Activated CD4-positive, alpha-beta T cell treated with anti-CD3 and anti-CD28 coated beads, Interleukin-2, amount 10 ng/mL, durations not matched to agents 24 days and 14 days (primary cell): ENCODE measurements around the gene THSD4. TPM values are rescaled to one million over a fixed set of nuclear protein-coding genes. Genes with fewer than 3 reads are reported as not detected.

Source experiments
- DNase-seq: peaks from one replicate; pipeline ENCODE4 v3.0.0; 2022
- H3K27ac Mint-ChIP-seq: one replicate; pipeline ENCODE4 v1.8.0; 2022; ENCODE audit warnings: mild to moderate bottlenecking, mixed read lengths
- H3K27me3 Mint-ChIP-seq: one replicate; pipeline ENCODE4 v1.8.0; 2022; ENCODE audit warnings: mixed read lengths
- H3K36me3 Mint-ChIP-seq: one replicate; pipeline ENCODE4 v1.8.0; 2022; ENCODE audit warnings: low read depth, mild to moderate bottlenecking, mixed read lengths
- H3K4me1 Mint-ChIP-seq: one replicate; pipeline ENCODE4 v1.8.0; 2021; ENCODE audit warnings: mixed read lengths
- H3K4me3 Mint-ChIP-seq: one replicate; pipeline ENCODE4 v1.8.0; 2022; ENCODE audit warnings: mild to moderate bottlenecking, moderate library complexity, mixed read lengths
- H3K9me3 Mint-ChIP-seq: one replicate; pipeline ENCODE4 v1.8.0; 2021; ENCODE audit warnings: mixed read lengths
- intact Hi-C: fragments of 100-400 bp; cut with micrococcal nuclease; formaldehyde crosslinking; loops from one replicate; pipeline ENCODE4 v1.15.1; 2023
- total RNA-seq: library from RNA; stranded (reverse); gene quantifications from 2 replicates; pipeline ENCODE4 v1.2.3, GENCODE V29; 2022

THSD4 gene
- total RNA-seq, 1 donor from 2014 or later = not detected

DNA sequence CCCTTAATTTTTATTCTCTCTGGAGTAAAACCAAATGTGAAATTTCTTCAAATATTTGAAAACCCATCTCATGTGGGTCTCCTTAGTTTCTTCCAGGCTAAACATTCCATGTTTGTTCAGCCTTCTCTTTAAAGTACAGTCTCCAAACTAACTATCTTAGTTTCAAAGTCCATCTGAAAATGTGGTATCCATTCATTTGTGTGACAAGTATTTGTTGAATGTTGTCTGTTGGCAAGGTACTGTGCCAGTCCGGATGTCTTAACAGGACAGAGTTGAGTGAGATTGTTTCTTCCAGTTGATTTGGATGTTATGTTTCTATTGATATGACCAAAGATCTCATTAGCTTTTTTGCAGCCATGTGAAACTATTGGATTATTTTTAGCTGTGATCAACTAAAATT lies 347.4 kb downstream of the THSD4 start:
- H3K4me1 Mint-ChIP-seq = no peaks in the 10 kb centered on the region
- no peaks in the 10 kb centered on the region for H3K36me3 Mint-ChIP-seq
- H3K9me3 Mint-ChIP-seq = no peaks in the 10 kb centered on the region
- H3K27me3 Mint-ChIP-seq = peaks cover 6% of the 10 kb centered on the region
- H3K4me3 Mint-ChIP-seq = no peak overlapping the region
- intact Hi-C loops = no loop called here
- DNase-seq = no peak
- no peak overlapping the region for H3K27ac Mint-ChIP-seq

DNA sequence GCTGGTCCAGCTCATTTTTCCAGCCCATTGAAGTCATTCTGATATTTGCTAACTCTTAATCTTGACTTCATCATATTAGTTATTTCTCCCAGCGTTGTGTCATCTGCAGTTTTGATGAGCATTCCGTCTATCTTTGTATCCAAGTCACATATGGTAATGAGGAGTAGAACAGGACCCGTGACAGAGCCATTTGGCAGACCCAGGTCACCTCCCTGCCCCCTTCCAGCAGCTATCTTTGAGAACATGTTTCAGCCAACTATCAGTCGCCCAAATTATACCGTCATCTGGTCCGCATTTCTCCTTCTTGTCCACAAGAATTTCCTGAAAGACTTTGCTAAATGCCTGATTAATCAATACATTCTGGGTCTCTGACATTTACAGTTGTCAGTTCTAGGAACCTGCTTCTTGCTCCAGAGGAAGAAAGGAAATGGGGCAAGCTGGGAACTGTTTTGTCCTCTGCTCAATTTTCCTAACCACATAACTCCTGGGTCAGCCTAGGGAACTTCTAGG lies 347.9 kb downstream of the THSD4 start:
- H3K4me3 Mint-ChIP-seq = no peak overlapping the region
- H3K9me3 Mint-ChIP-seq = no peaks in the 10 kb centered on the region
- H3K27me3 Mint-ChIP-seq = peaks cover 6% of the 10 kb centered on the region
- no peaks in the 10 kb centered on the region for H3K4me1 Mint-ChIP-seq
- no peaks in the 10 kb centered on the region for H3K36me3 Mint-ChIP-seq
- no peak overlapping the region for H3K27ac Mint-ChIP-seq
- no peak for DNase-seq
- intact Hi-C loops = no loop called here

- Mint-ChIP-seq H3K36me3 (no peaks in the 10 kb centered on the region), H3K4me3 (no peak overlapping the region), H3K27ac (no peak overlapping the region), H3K4me1 (no peaks in the 10 kb centered on the region), H3K9me3 (no peaks in the 10 kb centered on the region), H3K27me3 (peaks cover 4% of the 10 kb centered on the region)
- intact Hi-C loops = no loop called here
- DNase-seq = no peak
Observed at GRCh38 chr15:71465131-71465955, 350.1 kb downstream of the THSD4 start.

GRCh38 chr15:71468715-71469114 lies 353.4 kb downstream of the THSD4 start:
- H3K27ac Mint-ChIP-seq = no peak overlapping the region
- no peak for DNase-seq
- H3K4me1 Mint-ChIP-seq = peaks cover 5% of the 10 kb centered on the region
- H3K27me3 Mint-ChIP-seq = peaks cover 2% of the 10 kb centered on the region
- intact Hi-C loops = no loop called here
- H3K9me3 Mint-ChIP-seq = no peaks in the 10 kb centered on the region
- no peaks in the 10 kb centered on the region for H3K36me3 Mint-ChIP-seq
- no peak overlapping the region for H3K4me3 Mint-ChIP-seq

- Mint-ChIP-seq H3K4me1 (peaks cover 5% of the 10 kb centered on the region), H3K27ac (no peak overlapping the region), H3K9me3 (no peaks in the 10 kb centered on the region), H3K4me3 (no peak overlapping the region), H3K36me3 (no peaks in the 10 kb centered on the region), H3K27me3 (peaks cover 2% of the 10 kb centered on the region)
- no peak for DNase-seq
- intact Hi-C loops = no loop called here
Observed at GRCh38 chr15:71469413-71469812, 354.1 kb downstream of the THSD4 start.

DNA sequence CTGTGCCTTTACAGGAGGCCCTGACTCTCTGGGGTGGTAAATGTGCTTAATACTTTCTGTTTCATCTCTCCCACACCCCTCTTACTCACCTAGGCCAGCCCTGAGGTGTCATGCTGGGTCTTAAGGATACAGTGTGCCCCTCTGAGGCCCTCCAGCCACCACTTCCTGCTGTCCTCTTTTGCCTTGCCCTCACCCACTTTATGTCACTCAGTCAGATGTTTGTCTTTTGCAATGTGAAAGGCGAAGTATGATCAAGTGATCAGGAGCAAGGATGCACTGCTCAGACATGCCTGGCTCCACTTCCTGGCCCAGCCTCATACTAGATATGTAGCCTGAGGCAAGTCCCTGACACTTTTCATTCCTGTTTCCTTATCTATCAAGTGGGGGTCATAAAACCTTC lies 356.1 kb downstream of the THSD4 start:
- DNase-seq = no peak
- H3K4me1 Mint-ChIP-seq = peaks cover 5% of the 10 kb centered on the region
- H3K27ac Mint-ChIP-seq = no peak overlapping the region
- H3K4me3 Mint-ChIP-seq = no peak overlapping the region
- intact Hi-C loops = no loop called here
- H3K36me3 Mint-ChIP-seq = no peaks in the 10 kb centered on the region
- H3K27me3 Mint-ChIP-seq = peaks cover 2% of the 10 kb centered on the region
- H3K9me3 Mint-ChIP-seq = no peaks in the 10 kb centered on the region

DNA sequence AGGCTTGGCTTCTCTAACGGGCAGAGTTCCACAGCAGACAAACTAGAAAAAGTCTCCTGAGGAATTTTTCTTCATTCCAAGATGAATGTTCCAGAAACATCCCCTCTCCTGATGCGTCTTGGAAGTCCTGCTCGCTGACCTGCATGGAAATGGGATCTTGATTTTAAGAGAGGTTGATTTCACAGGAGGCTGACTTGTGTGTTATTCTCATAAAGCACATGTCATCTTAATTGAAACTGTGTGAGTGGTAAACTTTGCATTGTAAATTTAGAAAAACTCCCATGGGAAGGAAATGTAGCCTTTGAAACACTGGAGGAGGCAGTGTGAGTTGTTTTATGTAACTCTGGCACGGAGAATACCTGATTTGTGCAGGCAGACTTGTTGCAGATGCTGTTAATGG lies 357.3 kb downstream of the THSD4 start:
- intact Hi-C loops = no loop called here
- no peak for DNase-seq
- H3K9me3 Mint-ChIP-seq = no peaks in the 10 kb centered on the region
- H3K36me3 Mint-ChIP-seq = no peaks in the 10 kb centered on the region
- peaks cover 5% of the 10 kb centered on the region for H3K4me1 Mint-ChIP-seq
- peaks cover 2% of the 10 kb centered on the region for H3K27me3 Mint-ChIP-seq
- no peak overlapping the region for H3K27ac Mint-ChIP-seq
- H3K4me3 Mint-ChIP-seq = no peak overlapping the region

- H3K27me3 Mint-ChIP-seq = peaks cover 4% of the 10 kb centered on the region
- H3K9me3 Mint-ChIP-seq = no peaks in the 10 kb centered on the region
- peaks cover 5% of the 10 kb centered on the region for H3K4me1 Mint-ChIP-seq
- H3K4me3 Mint-ChIP-seq = no peak overlapping the region
- H3K36me3 Mint-ChIP-seq = no peaks in the 10 kb centered on the region
- no peak overlapping the region for H3K27ac Mint-ChIP-seq
- no peak for DNase-seq
- intact Hi-C loops = no loop called here
Observed at GRCh38 chr15:71473751-71474150, 358.5 kb downstream of the THSD4 start.

- no peaks in the 10 kb centered on the region for H3K9me3 Mint-ChIP-seq
- H3K4me3 Mint-ChIP-seq = no peak overlapping the region
- intact Hi-C loops = no loop called here
- peaks cover 7% of the 10 kb centered on the region for H3K27me3 Mint-ChIP-seq
- H3K4me1 Mint-ChIP-seq = no peaks in the 10 kb centered on the region
- no peak overlapping the region for H3K27ac Mint-ChIP-seq
- H3K36me3 Mint-ChIP-seq = no peaks in the 10 kb centered on the region
- no peak for DNase-seq
Observed at GRCh38 chr15:71476823-71477222, 361.6 kb downstream of the THSD4 start.

- Mint-ChIP-seq H3K9me3 (no peaks in the 10 kb centered on the region), H3K27ac (no peak overlapping the region), H3K36me3 (no peaks in the 10 kb centered on the region), H3K27me3 (peaks cover 7% of the 10 kb centered on the region), H3K4me3 (no peak overlapping the region), H3K4me1 (no peaks in the 10 kb centered on the region)
- no peak for DNase-seq
- intact Hi-C loops = no loop called here
Observed at GRCh38 chr15:71480556-71480955, 365.3 kb downstream of the THSD4 start.

DNA sequence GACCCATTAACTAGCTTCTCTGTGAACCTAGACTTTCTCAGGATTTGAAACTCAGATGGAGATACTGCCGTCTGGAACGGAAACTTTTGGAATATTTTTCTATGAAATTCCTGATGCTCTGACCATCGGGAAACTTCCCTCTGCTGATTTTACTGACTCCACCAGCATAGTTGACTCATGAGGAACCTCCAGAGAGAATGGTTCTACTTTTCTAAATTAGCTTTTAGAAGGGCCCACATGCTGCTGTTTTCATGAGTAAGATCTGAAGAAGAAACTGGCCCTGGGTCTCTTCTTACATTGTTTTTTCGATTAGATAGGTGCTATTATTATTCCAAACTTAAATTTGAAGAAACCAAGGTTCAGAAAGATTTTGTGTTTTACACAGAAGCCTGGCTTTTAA lies 368.8 kb downstream of the THSD4 start:
- Mint-ChIP-seq H3K27ac (no peak overlapping the region), H3K36me3 (no peaks in the 10 kb centered on the region), H3K9me3 (no peaks in the 10 kb centered on the region), H3K4me3 (no peak overlapping the region), H3K4me1 (no peaks in the 10 kb centered on the region), H3K27me3 (peaks cover 13% of the 10 kb centered on the region)
- no peak for DNase-seq
- intact Hi-C loops = no loop called here

DNA sequence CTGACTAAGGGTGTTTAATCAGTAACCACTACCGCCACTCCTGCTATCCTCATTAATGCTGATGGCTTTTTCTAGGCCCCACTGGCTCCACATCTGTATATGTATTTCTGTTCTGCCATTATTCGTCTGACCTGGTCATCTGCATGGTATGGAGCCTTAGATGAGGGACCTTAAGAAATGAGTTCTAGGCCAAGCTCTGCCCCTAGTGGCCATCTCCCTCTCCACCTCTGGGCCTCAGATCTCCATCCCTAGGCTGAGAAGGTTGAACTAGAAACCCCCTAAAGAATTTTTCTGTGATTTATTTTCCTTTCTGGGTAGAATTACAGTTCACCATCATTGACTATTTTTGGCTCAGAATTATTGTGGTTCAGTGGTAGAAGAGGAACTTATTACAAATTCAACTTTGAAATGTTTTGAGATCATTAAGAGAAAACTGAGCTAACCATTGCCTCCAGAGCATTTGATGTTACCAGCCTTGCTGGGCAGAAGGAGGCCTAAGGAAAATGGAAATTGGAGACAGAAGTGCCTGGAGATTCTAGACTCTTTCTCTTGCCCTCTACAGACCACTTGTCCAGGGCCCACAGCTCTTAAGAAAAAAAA lies 369.9 kb downstream of the THSD4 start:
- no peaks in the 10 kb centered on the region for H3K4me1 Mint-ChIP-seq
- peaks cover 13% of the 10 kb centered on the region for H3K27me3 Mint-ChIP-seq
- intact Hi-C loops = no loop called here
- H3K9me3 Mint-ChIP-seq = no peaks in the 10 kb centered on the region
- DNase-seq = no peak
- no peak overlapping the region for H3K27ac Mint-ChIP-seq
- no peak overlapping the region for H3K4me3 Mint-ChIP-seq
- no peaks in the 10 kb centered on the region for H3K36me3 Mint-ChIP-seq

- DNase-seq = no peak
- Mint-ChIP-seq H3K4me3 (no peak overlapping the region), H3K27me3 (peaks cover 11% of the 10 kb centered on the region), H3K27ac (no peak overlapping the region), H3K36me3 (no peaks in the 10 kb centered on the region), H3K4me1 (no peaks in the 10 kb centered on the region), H3K9me3 (no peaks in the 10 kb centered on the region)
- intact Hi-C loops = no loop called here
Observed at GRCh38 chr15:71489570-71489969, 374.3 kb downstream of the THSD4 start.

- Mint-ChIP-seq H3K4me3 (no peak overlapping the region), H3K36me3 (no peaks in the 10 kb centered on the region), H3K27me3 (peaks cover 7% of the 10 kb centered on the region), H3K27ac (no peak overlapping the region), H3K4me1 (no peaks in the 10 kb centered on the region), H3K9me3 (no peaks in the 10 kb centered on the region)
- intact Hi-C loops = no loop called here
- DNase-seq = no peak
Observed at GRCh38 chr15:71493526-71493925, 378.3 kb downstream of the THSD4 start.
